ENCODE results near the gene C5orf58.

GRCh38 chr5:170233358-170233892, 640 bp downstream of the C5orf58 start:
- no peak for TF ChIP-seq POLR2A (IDR thresholded peaks at IDR 0.05)
- no peak for TF ChIP-seq CTCF (IDR thresholded peaks at IDR 0.05)
- TF ChIP-seq POLR2AphosphoS5 (IDR thresholded peaks at IDR 0.05) = no peak
- no peak for TF ChIP-seq EP300 (IDR thresholded peaks at IDR 0.05)
